ENCODE data around the gene CYBA. TPM values are rescaled to one million over a fixed set of nuclear protein-coding genes. Genes with fewer than 3 reads are reported as not detected.

Gene CYBA
- total RNA-seq, 1 donor from 2014 or later, result 877 TPM

DNA sequence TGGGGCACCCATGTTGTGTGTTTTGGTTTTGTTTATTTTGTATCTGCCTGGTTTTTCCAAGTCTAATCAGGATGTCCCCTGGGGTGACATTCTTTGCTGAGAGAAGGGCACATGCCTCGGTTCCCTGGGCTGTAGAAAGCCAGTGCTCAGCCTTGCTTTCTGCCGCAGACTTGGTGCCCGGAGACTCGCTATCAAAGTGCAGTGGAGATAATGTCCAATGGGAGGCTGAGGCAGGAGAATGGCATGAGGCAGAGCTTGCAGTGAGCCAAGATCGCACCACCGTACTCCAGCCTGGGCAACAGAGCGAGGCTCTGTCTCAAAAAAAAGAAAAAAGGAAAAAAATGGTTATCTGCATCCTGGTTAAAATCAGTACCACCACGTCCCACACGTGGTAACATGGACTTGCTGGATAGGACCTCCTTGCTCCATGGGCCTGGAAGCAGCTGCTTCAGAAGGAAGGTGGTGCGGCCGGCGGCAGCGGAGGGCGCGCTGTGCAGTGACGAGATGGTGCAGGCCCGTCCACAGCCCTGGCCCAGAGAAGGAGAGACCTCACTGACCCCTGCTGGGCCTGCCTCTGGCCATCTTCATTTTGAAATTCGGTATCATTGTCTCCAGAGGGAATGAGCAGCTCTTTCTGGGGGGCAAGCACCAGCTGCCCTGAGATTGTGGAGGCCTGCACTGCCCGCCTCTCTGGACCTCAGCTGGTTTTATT, 31.7 kb downstream of the CYBA start:
- H3K4me3 ChIP-seq (ENCODE audit: low read depth, low read length), result no peak overlapping the region
- TF ChIP-seq, protein P1, sequence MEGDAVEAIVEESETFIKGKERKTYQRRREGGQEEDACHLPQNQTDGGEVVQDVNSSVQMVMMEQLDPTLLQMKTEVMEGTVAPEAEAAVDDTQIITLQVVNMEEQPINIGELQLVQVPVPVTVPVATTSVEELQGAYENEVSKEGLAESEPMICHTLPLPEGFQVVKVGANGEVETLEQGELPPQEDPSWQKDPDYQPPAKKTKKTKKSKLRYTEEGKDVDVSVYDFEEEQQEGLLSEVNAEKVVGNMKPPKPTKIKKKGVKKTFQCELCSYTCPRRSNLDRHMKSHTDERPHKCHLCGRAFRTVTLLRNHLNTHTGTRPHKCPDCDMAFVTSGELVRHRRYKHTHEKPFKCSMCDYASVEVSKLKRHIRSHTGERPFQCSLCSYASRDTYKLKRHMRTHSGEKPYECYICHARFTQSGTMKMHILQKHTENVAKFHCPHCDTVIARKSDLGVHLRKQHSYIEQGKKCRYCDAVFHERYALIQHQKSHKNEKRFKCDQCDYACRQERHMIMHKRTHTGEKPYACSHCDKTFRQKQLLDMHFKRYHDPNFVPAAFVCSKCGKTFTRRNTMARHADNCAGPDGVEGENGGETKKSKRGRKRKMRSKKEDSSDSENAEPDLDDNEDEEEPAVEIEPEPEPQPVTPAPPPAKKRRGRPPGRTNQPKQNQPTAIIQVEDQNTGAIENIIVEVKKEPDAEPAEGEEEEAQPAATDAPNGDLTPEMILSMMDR (conservative IDR thresholded peaks at IDR 0.05; ENCODE audit: low read depth, low read length), result no peak
- no peak for DNase-seq (ENCODE audit: low read depth)

DNA sequence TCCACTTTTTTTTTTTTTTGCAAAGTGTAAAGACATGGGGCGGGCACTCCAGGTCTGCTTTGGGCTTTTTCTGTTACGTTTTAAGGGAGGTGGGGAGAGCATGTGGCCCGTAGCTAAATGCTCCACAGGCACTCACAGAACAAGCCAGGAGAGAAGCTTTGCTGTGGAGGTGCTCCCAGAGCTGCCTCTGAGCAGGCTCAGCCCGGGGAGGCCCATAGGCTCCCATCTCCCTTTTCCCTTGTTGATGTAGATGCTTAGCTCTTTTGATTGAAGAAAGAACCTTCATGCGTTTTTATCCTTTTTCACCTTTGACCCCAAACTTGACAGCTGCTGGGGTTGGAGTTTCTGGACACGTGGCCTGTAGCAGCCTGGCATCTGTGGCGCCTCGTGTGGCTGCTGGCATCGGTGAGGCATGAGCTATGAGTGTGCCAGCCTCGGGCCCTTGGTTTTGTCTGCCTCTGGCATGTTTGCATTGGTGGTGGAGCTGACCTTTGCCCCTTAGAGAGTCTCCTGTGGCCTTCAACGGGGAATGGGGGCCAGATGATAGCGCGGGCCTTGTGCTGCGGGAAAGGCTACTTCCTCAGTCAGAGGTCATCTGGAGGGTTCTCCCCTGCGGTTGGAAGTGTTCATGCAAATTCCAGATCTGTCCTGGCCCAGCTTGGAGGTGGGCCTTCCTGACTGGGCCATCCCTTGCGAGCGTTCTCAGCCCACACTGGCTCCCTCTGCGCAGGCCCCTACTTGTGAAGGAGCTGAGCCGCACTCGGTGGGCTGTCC, 32.5 kb downstream of the CYBA start:
- no peak for DNase-seq (ENCODE audit: low read depth)
- TF ChIP-seq, protein P1 (conservative IDR thresholded peaks at IDR 0.05; ENCODE audit: low read depth, low read length), result no peak
- H3K4me3 ChIP-seq (ENCODE audit: low read depth, low read length), result no peak overlapping the region

DNA sequence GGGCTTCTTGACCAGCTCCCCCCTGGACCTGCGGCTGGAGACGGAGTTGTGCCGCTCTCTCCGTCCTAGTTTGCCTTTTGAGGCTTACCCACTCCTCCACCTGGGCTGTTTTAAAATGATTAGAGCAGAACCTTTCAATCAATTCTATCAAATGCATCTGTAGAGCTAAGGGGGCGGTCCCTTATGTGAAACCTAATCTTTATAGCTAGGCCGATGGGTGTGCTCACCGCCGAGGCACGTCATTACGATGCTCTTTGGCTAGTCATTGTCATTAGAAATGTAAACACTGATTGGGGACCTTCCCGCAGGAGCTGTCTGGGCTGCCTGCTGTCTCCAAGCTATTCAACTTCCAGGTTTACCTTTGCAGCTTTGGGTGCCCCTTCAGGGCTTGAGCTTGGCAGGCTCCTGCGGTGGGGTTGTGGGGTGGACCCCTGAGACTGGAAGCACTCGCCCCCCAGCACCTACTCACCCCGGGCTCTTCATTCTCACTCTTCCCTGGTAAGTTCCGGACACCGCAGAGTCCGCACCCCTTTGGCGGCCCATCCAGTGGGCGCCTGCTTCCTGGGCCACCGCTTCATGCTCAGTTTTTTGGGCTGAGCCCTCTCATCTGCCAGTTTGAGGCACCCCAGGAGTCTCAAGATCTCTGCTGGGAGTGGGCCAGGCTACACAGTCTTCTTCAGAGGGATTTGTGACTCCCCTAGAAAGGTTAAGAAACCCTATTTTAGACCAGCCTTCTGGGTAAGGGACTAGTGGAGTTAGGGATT, 33.4 kb downstream of the CYBA start:
- no peak overlapping the region for H3K4me3 ChIP-seq (ENCODE audit: low read depth, low read length)
- no peak for DNase-seq (ENCODE audit: low read depth)
- TF ChIP-seq, protein P1 (conservative IDR thresholded peaks at IDR 0.05; ENCODE audit: low read depth, low read length), result no peak

DNA sequence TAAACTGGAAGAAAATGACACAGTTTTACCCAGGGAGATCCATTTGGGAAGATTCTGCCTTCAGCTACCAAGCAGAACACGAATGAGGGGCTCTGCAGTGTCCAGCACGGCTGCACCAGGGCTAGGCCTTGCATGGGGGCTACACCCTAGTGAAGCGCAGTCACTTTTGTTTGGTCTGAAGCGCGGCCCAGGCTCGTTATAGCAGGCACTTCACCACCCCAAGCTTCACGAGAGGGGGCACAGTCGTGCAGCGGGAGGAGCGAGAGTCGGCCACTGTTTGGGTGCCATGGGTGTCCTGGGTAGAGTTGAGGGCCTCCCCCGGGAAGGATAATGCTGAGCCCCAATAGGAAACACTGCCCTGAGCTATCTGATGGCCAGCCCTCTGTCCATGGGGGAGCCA, 34.1 kb downstream of the CYBA start:
- DNase-seq (ENCODE audit: low read depth), result no peak
- H3K4me3 ChIP-seq (ENCODE audit: low read depth, low read length), result no peak overlapping the region
- TF ChIP-seq, protein P1 (conservative IDR thresholded peaks at IDR 0.05; ENCODE audit: low read depth, low read length), result no peak

- no peak for DNase-seq (ENCODE audit: low read depth)
- no peak overlapping the region for H3K4me3 ChIP-seq (ENCODE audit: low read depth, low read length)
- TF ChIP-seq, protein P1 (conservative IDR thresholded peaks at IDR 0.05; ENCODE audit: low read depth, low read length), result no peak
Observed at GRCh38 chr16:88616320-88616719, 34.5 kb downstream of the CYBA start.

GRCh38 chr16:88614818-88615580, 35.9 kb downstream of the CYBA start:
- no peak for DNase-seq (ENCODE audit: low read depth)
- TF ChIP-seq, protein P1 (conservative IDR thresholded peaks at IDR 0.05; ENCODE audit: low read depth, low read length), result no peak
- H3K4me3 ChIP-seq (ENCODE audit: low read depth, low read length), result no peak overlapping the region

All from epithelial cell of proximal tubule (primary cell).